ENCODE results near the gene ABL1. TPM values are rescaled to one million over a fixed set of nuclear protein-coding genes. Genes with fewer than 3 reads are reported as not detected.

The ABL1 gene
- total and polyA plus RNA-seq, 4 donors, result 23.3 to 60.0 (median 37.7) TPM

GRCh38 chr9:130885484-130886375 is 50.7 kb downstream of the ABL1 start:
- WGBS, 2 donors, result 92% methylated on average over 35 of the region's 35 CpGs
- H3K4me3 ChIP-seq, result no peak overlapping the region
- H3K9ac ChIP-seq (ENCODE audit: insufficient read depth in 1 of 2, low read length in 2 of 2), result no peak overlapping the region
- no peak overlapping the region for H3K27ac ChIP-seq (ENCODE audit: low read depth in 1 of 2, low read length in 1 of 2)
- DNase-seq (no peak), ATAC-seq (ENCODE audit: insufficient read depth, low FRiP score) (no peak)
- H3K36me3 ChIP-seq (ENCODE audit: control insufficient read depth in 4 of 4, insufficient read depth in 4 of 4, low read length in 4 of 4), result peaks cover 8 to 76% (median 22%) of the 10 kb centered on the region in 4 donors
- H3K9me3 ChIP-seq (ENCODE audit: control insufficient read depth in 4 of 4, insufficient read depth in 3 of 4, low read length in 3 of 4), result no peaks in the 10 kb centered on the region
- no peak for TF ChIP-seq CTCF (IDR thresholded peaks at IDR 0.05; ENCODE audit: control extremely low read depth, extremely low read depth)
- peaks cover 0 to 9% (median 0%) of the 10 kb centered on the region in 5 donors for H3K4me1 ChIP-seq (ENCODE audit: control insufficient read depth in 5 of 5, insufficient read depth in 5 of 5, low read length in 5 of 5)
- H3K27me3 ChIP-seq (ENCODE audit: control insufficient read depth in 3 of 3, insufficient read depth in 3 of 3, low read length in 2 of 3), result no peaks in the 10 kb centered on the region

GRCh38 chr9:130886981-130887380 is 51.9 kb downstream of the ABL1 start:
- peaks cover 8 to 65% (median 20%) of the 10 kb centered on the region in 4 donors for H3K36me3 ChIP-seq (ENCODE audit: control insufficient read depth in 4 of 4, insufficient read depth in 4 of 4, low read length in 4 of 4)
- no peak for DNase-seq

GRCh38 chr9:130887494-130888144 is 52.6 kb downstream of the ABL1 start:
- H3K4me3 ChIP-seq, result no peak overlapping the region
- no peaks in the 10 kb centered on the region for H3K27me3 ChIP-seq (ENCODE audit: control insufficient read depth in 3 of 3, insufficient read depth in 3 of 3, low read length in 2 of 3)
- ATAC-seq (ENCODE audit: insufficient read depth, low FRiP score) (no peak), DNase-seq (peak in 2 of 3 donors; percentile 57 to 69)
- no peak overlapping the region for H3K27ac ChIP-seq (ENCODE audit: low read depth in 1 of 2, low read length in 1 of 2)
- no peak for TF ChIP-seq CTCF (IDR thresholded peaks at IDR 0.05; ENCODE audit: control extremely low read depth, extremely low read depth)
- peaks cover 0 to 9% (median 0%) of the 10 kb centered on the region in 5 donors for H3K4me1 ChIP-seq (ENCODE audit: control insufficient read depth in 5 of 5, insufficient read depth in 5 of 5, low read length in 5 of 5)
- H3K9ac ChIP-seq (ENCODE audit: insufficient read depth in 1 of 2, low read length in 2 of 2), result no peak overlapping the region
- H3K36me3 ChIP-seq (ENCODE audit: control insufficient read depth in 4 of 4, insufficient read depth in 4 of 4, low read length in 4 of 4), result peaks cover 8 to 63% (median 19%) of the 10 kb centered on the region in 4 donors
- no peaks in the 10 kb centered on the region for H3K9me3 ChIP-seq (ENCODE audit: control insufficient read depth in 4 of 4, insufficient read depth in 3 of 4, low read length in 3 of 4)
- 87 to 93% methylated on average over 25 of the region's 25 CpGs for WGBS, 2 donors

More at GRCh38 chr9:130886981-130887380, 51.9 kb downstream of the ABL1 start:
- Histone ChIP-seq H3K27me3 (ENCODE audit: control insufficient read depth in 3 of 3, insufficient read depth in 3 of 3, low read length in 2 of 3) (no peaks in the 10 kb centered on the region), H3K4me3 (no peak overlapping the region), H3K27ac (ENCODE audit: low read depth in 1 of 2, low read length in 1 of 2) (no peak overlapping the region), H3K4me1 (ENCODE audit: control insufficient read depth in 5 of 5, insufficient read depth in 5 of 5, low read length in 5 of 5) (peaks cover 0 to 9% (median 0%) of the 10 kb centered on the region in 5 donors), H3K9ac (ENCODE audit: insufficient read depth in 1 of 2, low read length in 2 of 2) (no peak overlapping the region), H3K9me3 (ENCODE audit: control insufficient read depth in 4 of 4, insufficient read depth in 3 of 4, low read length in 3 of 4) (no peaks in the 10 kb centered on the region)
- no peak for ATAC-seq (ENCODE audit: insufficient read depth, low FRiP score)
- no peak for TF ChIP-seq CTCF (IDR thresholded peaks at IDR 0.05; ENCODE audit: control extremely low read depth, extremely low read depth)
- 94 to 96% methylated on average over 23 of the region's 23 CpGs for WGBS, 2 donors

All from lung (tissue), 12 donors.